Calu3 (cell line): Measurements from ENCODE around the gene GBP6. TPM values are rescaled to one million over a fixed set of nuclear protein-coding genes. Genes with fewer than 3 reads are reported as not detected.

Source experiments
- BruUV-seq: library from RNA; stranded (reverse); fragments of 400-500 nt; replicated peaks from 2 replicates; lab custom pipeline; 2021; lab: Mats Ljungman, UMichigan
- CTCF ChIA-PET: fragments of 300-600 bp; sonication (Branson Sonifier 250); formaldehyde crosslinking; loops from one replicate; lab custom pipeline; 2022; ENCODE audit warnings: antibody characterized with exemption; lab: Charles Lee
- DNase-seq: peaks from one replicate; pipeline ENCODE4 v3.0.0; 2022
- H3K27ac Mint-ChIP-seq: one replicate; pipeline ENCODE4 v1.8.0; 2022; ENCODE audit warnings: mixed read lengths; ENCODE audit not compliant: unreplicated experiment
- H3K27me3 Mint-ChIP-seq: one replicate; pipeline ENCODE4 v1.8.0; 2022; ENCODE audit warnings: mixed read lengths; ENCODE audit not compliant: unreplicated experiment
- H3K36me3 Mint-ChIP-seq: one replicate; pipeline ENCODE4 v1.8.0; 2022; ENCODE audit warnings: mild to moderate bottlenecking, moderate library complexity, mixed read lengths; ENCODE audit not compliant: insufficient read depth, unreplicated experiment
- H3K4me1 Mint-ChIP-seq: one replicate; pipeline ENCODE4 v1.8.0; 2022; ENCODE audit warnings: mild to moderate bottlenecking, low read depth, mixed read lengths; ENCODE audit not compliant: unreplicated experiment
- H3K4me3 Mint-ChIP-seq: one replicate; pipeline ENCODE4 v1.8.0; 2022; ENCODE audit warnings: mild to moderate bottlenecking, low read depth, moderate library complexity, mixed read lengths; ENCODE audit not compliant: unreplicated experiment
- H3K9me3 Mint-ChIP-seq: one replicate; pipeline ENCODE4 v1.8.0; 2022; ENCODE audit warnings: low read depth, mixed read lengths; ENCODE audit not compliant: unreplicated experiment
- intact Hi-C: fragments of 100-400 bp; cut with micrococcal nuclease; formaldehyde crosslinking; loops from one replicate; pipeline ENCODE4 v1.10.0; 2022; ENCODE audit not compliant: unreplicated experiment
- total RNA-seq: library from RNA; stranded (reverse); gene quantifications from 2 replicates; pipeline ENCODE4 v1.2.3, GENCODE V29; 2022
- TF ChIP-seq, protein P1 (sequence below): fragments of 200-600 bp; IDR thresholded peaks from one replicate; pipeline ENCODE4 v1.8.0; 2022; ENCODE audit warnings: antibody characterized with exemption; ENCODE audit not compliant: unreplicated experiment

GBP6 gene
- total RNA-seq, 1 experiment from 2014 or later = 0.12 TPM

DNA sequence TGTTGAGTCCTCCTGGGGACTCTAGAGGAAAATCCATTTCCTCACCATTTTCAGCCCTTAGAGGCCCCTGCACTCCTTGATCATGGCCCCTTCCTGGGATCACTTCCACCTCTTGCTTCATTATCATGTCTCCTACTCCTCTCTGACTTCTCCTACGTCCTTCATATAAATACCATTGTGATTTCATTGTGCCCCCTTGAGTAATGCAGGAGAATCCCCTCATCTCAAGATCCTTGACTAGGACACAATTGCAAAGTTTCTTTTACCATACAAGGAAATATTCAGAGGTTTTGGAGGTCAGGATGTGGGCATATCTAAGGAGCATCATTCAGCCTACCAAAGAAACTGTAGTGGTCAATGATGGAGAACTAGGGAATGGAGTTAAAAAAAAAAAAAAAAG is 8.8 kb upstream of the GBP6 start:
- CTCF ChIA-PET = no interaction called here
- DNase-seq = no peak
- TF ChIP-seq, protein P1, sequence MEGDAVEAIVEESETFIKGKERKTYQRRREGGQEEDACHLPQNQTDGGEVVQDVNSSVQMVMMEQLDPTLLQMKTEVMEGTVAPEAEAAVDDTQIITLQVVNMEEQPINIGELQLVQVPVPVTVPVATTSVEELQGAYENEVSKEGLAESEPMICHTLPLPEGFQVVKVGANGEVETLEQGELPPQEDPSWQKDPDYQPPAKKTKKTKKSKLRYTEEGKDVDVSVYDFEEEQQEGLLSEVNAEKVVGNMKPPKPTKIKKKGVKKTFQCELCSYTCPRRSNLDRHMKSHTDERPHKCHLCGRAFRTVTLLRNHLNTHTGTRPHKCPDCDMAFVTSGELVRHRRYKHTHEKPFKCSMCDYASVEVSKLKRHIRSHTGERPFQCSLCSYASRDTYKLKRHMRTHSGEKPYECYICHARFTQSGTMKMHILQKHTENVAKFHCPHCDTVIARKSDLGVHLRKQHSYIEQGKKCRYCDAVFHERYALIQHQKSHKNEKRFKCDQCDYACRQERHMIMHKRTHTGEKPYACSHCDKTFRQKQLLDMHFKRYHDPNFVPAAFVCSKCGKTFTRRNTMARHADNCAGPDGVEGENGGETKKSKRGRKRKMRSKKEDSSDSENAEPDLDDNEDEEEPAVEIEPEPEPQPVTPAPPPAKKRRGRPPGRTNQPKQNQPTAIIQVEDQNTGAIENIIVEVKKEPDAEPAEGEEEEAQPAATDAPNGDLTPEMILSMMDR = no peak
- Mint-ChIP-seq H3K27me3 (no peaks in the 10 kb centered on the region), H3K4me3 (no peak overlapping the region), H3K9me3 (no peaks in the 10 kb centered on the region), H3K27ac (no peak overlapping the region), H3K4me1 (peaks cover 8% of the 10 kb centered on the region), H3K36me3 (no peaks in the 10 kb centered on the region)
- BruUV-seq = no TSS peak
- intact Hi-C loops = loop anchor here (10.0 kb wide), 1 partner anchor 160 kb away; the partner anchor contains the start of gene GBP4

DNA sequence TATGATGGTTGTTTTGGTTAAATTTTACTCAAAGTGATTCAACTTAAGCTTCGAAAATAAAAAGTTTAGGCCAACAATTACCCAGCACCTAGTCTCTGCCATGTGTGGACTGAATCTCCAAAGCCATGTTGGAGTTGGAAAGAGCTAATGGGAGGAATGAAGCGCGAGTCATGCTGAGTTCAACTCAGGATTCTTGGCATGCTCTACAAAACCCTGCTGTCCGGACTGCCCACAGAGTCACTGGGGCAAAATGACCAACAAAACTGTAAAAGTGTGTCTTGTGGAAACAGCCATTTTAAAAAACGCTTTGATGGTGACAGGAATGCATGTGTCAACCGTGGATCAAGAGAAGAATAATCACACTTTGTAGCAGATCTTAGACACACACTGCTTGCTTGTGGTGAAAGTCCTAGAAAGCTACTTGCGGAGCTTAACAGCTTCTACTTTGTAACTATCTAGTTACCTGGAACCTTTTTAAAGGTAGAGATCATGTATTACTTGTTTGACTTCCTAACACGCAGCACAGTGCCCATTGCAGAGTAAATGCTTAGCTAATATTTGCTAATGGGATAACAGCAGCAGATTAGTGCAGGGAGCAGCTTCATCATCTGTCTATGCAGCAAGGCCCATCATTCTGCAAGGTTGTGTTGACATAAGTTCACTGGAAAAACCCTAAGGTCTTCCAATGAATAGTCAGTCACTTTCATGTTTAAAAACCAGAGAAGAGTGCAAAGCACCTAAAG is 7.0 kb upstream of the GBP6 start:
- DNase-seq = no peak
- no peak overlapping the region for H3K27ac Mint-ChIP-seq
- no TSS peak for BruUV-seq
- intact Hi-C loops = loop anchor here (10.0 kb wide), 1 partner anchor 162 kb away; the partner anchor contains the start of gene GBP4
- H3K9me3 Mint-ChIP-seq = no peaks in the 10 kb centered on the region
- H3K4me1 Mint-ChIP-seq = peaks cover 8% of the 10 kb centered on the region
- CTCF ChIA-PET = no interaction called here
- no peaks in the 10 kb centered on the region for H3K27me3 Mint-ChIP-seq
- no peak overlapping the region for H3K4me3 Mint-ChIP-seq
- TF ChIP-seq, protein P1 = no peak
- H3K36me3 Mint-ChIP-seq = no peaks in the 10 kb centered on the region

DNA sequence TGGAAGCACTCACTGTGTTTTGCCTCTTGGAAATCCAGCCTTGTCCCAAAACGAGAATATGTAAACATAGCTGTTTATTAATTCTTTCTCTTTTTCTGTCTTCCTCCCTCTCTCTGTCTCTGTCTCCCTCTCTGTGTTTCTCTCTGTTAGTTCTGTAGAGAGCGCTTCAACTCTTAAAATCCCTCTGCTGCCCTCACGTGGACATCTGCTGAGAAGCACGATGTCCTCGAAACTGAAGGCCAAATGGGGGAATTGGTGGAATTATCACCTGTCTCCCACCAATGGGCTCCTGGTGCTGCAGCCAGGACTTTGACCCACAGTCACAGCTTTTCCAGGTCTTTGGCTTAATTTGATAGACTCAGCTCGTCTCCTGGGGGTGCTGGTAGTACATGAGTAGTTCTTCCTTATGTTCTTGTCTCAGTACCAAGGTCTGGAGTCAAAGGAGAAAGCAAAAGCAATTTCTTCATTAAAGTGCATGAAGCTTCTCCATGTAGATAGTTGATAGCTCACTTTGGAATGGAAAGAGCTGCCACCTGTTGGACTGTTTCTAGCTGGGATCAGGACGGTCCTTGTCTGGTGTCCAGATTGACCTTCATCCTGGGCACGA is 5.5 kb upstream of the GBP6 start:
- intact Hi-C loops = loop anchor here (1.0 to 10.0 kb wide), 3 partner anchors 96 to 360 kb away; partner anchors contain the start of gene GBP4
- Mint-ChIP-seq H3K4me3 (no peak overlapping the region), H3K27ac (no peak overlapping the region), H3K9me3 (no peaks in the 10 kb centered on the region), H3K27me3 (no peaks in the 10 kb centered on the region), H3K36me3 (no peaks in the 10 kb centered on the region), H3K4me1 (peaks cover 13% of the 10 kb centered on the region)
- no TSS peak for BruUV-seq
- DNase-seq = peak; percentile 78
- TF ChIP-seq, protein P1 = peak; percentile 61
- CTCF ChIA-PET = interaction anchor here (0.6 kb wide), 1 partner anchor 337 kb away, joined by 7 read pairs; no protein-coding TSS in a partner anchor

DNA sequence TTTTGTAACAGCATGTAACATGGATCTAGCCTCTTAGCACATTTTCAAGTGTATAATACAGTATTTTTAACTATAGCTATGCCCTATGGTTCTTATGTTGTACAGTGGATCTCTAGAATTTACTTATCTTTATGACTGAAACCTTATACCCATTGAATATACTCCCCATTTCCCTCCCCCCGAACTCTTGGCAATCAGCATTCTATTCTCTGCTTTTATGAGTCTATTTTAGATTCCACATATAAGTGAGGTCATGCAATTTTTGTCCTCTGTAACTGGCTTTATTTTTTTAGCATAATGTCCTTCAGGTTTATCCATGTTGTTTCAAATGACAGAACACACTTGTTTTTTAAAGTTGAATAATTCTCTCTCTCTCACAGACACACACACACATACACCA is 3.1 kb upstream of the GBP6 start:
- DNase-seq = no peak
- H3K27ac Mint-ChIP-seq = no peak overlapping the region
- CTCF ChIA-PET = no interaction called here
- H3K9me3 Mint-ChIP-seq = no peaks in the 10 kb centered on the region
- no peaks in the 10 kb centered on the region for H3K27me3 Mint-ChIP-seq
- no peaks in the 10 kb centered on the region for H3K36me3 Mint-ChIP-seq
- peaks cover 22% of the 10 kb centered on the region for H3K4me1 Mint-ChIP-seq
- BruUV-seq = no TSS peak
- TF ChIP-seq, protein P1 = no peak
- no peak overlapping the region for H3K4me3 Mint-ChIP-seq
- intact Hi-C loops = no loop called here
